ENCODE data around the gene CCL28. TPM values are rescaled to one million over a fixed set of nuclear protein-coding genes. Genes with fewer than 3 reads are reported as not detected.
A peak's percentile ranks its signal among the peaks of the same experiment; 100 is the strongest.
"Not testable (repeated sequence)": the region's sequence is repeated elsewhere in the genome, so short reads cannot be mapped to it uniquely, and the experiment has no call there.

Gene CCL28
- total RNA-seq, 6 experiments from 2014 or later, result 0.05 TPM; not detected in 5

GRCh38 chr5:43409809-43410271 is 2.4 kb downstream of the CCL28 start:
- TF ChIP-seq CTCF (IDR thresholded peaks at IDR 0.05), result no peak
- no peak for DNase-seq
- H3K27ac Mint-ChIP-seq, result no peak overlapping the region
- no peaks in the 10 kb centered on the region for H3K9me3 Mint-ChIP-seq
- no peaks in the 10 kb centered on the region for H3K36me3 Mint-ChIP-seq (ENCODE audit: low read depth)
- peaks cover 12% of the 10 kb centered on the region for H3K27me3 Mint-ChIP-seq (ENCODE audit: insufficient read depth)
- H3K4me1 Mint-ChIP-seq (ENCODE audit: low read depth), result no peaks in the 10 kb centered on the region
- H3K4me3 Mint-ChIP-seq, result no peak overlapping the region

- DNase-seq; H3K27ac Mint-ChIP-seq; H3K36me3 Mint-ChIP-seq (ENCODE audit: low read depth); H3K9me3 Mint-ChIP-seq; H3K4me1 Mint-ChIP-seq (ENCODE audit: low read depth): not testable (repeated sequence)
- H3K27me3 Mint-ChIP-seq (ENCODE audit: insufficient read depth), result peaks cover 34% of the 10 kb centered on the region
- peak overlapping the region; percentile 3; the same call in 1 of the 2 replicates for H3K4me3 Mint-ChIP-seq
These were observed 9.6 kb downstream of the CCL28 start for GRCh38 chr5:43402524-43403066.

GRCh38 chr5:43401827-43402226 is 10.4 kb downstream of the CCL28 start:
- Mint-ChIP-seq H3K27me3 (ENCODE audit: insufficient read depth) (peaks cover 32% of the 10 kb centered on the region), H3K27ac (no peak overlapping the region), H3K4me1 (ENCODE audit: low read depth) (peaks cover under 1% of the 10 kb centered on the region; the same call in 1 of the 2 replicates), H3K4me3 (no peak overlapping the region), H3K36me3 (ENCODE audit: low read depth) (no peaks in the 10 kb centered on the region), H3K9me3 (no peaks in the 10 kb centered on the region)
- peak; percentile 42 for DNase-seq
- TF ChIP-seq CTCF (IDR thresholded peaks at IDR 0.05), result peak; percentile 53

GRCh38 chr5:43400082-43400481 is 12.1 kb downstream of the CCL28 start:
- peak; percentile 55 for TF ChIP-seq CTCF (IDR thresholded peaks at IDR 0.05)
- Mint-ChIP-seq H3K4me3 (no peak overlapping the region), H3K36me3 (ENCODE audit: low read depth) (no peaks in the 10 kb centered on the region), H3K4me1 (ENCODE audit: low read depth) (peaks cover 7% of the 10 kb centered on the region; the same call in 1 of the 2 replicates), H3K27ac (no peak overlapping the region), H3K9me3 (no peaks in the 10 kb centered on the region), H3K27me3 (ENCODE audit: insufficient read depth) (peaks cover 33% of the 10 kb centered on the region)
- peak; percentile 9 for DNase-seq

GRCh38 chr5:43396762-43397304 is 15.4 kb downstream of the CCL28 start:
- H3K27me3 Mint-ChIP-seq (ENCODE audit: insufficient read depth), result peaks cover 17% of the 10 kb centered on the region
- TF ChIP-seq CTCF (IDR thresholded peaks at IDR 0.05), result no peak
- no peak for DNase-seq
- peak overlapping the region; percentile 84 for H3K4me3 Mint-ChIP-seq
- H3K4me1 Mint-ChIP-seq (ENCODE audit: low read depth), result peaks cover 7% of the 10 kb centered on the region; the same call in 1 of the 2 replicates
- no peak overlapping the region for H3K27ac Mint-ChIP-seq
- no peaks in the 10 kb centered on the region for H3K36me3 Mint-ChIP-seq (ENCODE audit: low read depth)
- H3K9me3 Mint-ChIP-seq, result no peaks in the 10 kb centered on the region

- DNase-seq, result no peak
- no peak overlapping the region for H3K4me3 Mint-ChIP-seq
- H3K27ac Mint-ChIP-seq, result no peak overlapping the region
- no peaks in the 10 kb centered on the region for H3K9me3 Mint-ChIP-seq
- no peak for TF ChIP-seq CTCF (IDR thresholded peaks at IDR 0.05)
- peaks cover 1% of the 10 kb centered on the region; the same call in 1 of the 2 replicates for H3K27me3 Mint-ChIP-seq (ENCODE audit: insufficient read depth)
- H3K36me3 Mint-ChIP-seq (ENCODE audit: low read depth), result no peaks in the 10 kb centered on the region
- H3K4me1 Mint-ChIP-seq (ENCODE audit: low read depth), result peaks cover 9% of the 10 kb centered on the region
These were observed 21.7 kb downstream of the CCL28 start for GRCh38 chr5:43390471-43390870.

Data from HFFc6 (cell line).